HepG2 (cell line): ENCODE measurements around the gene TYMP.

ENCODE experiments used
- ISX ChIP-seq: sonication (generic); formaldehyde crosslinking; conservative IDR thresholded peaks from 2 replicates; pipeline ENCODE4 v1.5.0; 2020; ENCODE audit warnings: missing genetic modification reagents
- JARID2 ChIP-seq: sonication (generic); formaldehyde crosslinking; IDR thresholded peaks from 2 replicates; pipeline ENCODE4 v1.8.1; 2023; ENCODE audit warnings: missing genetic modification reagents, inconsistent platforms; ENCODE audit not compliant: insufficient replicate concordance
- KDM1A ChIP-seq: IDR thresholded peaks from 2 replicates; pipeline ENCODE4 v1.6.1; 2016; ENCODE audit warnings: missing compliant biosample characterization
- LCORL ChIP-seq, 2 experiments: fragments of 450-650 bp in 1 of 2; sonication (generic) in 1 of 2; formaldehyde crosslinking in 1 of 2; IDR thresholded peaks; 2 replicates each; pipeline versions ENCODE4 v1.5.0 to v1.6.1; 2017 to 2020; ENCODE audit warnings: antibody characterized with exemption in 1 of 2, missing genetic modification reagents in 1 of 2
- NFIC ChIP-seq: IDR thresholded peaks from 2 replicates; pipeline ENCODE4 v1.6.1; 2012; ENCODE audit warnings: mild to moderate bottlenecking, low read length, inconsistent platforms
- NONO ChIP-seq, 2 experiments: fragments of 450-650 bp in 1 of 2; sonication (generic) in 1 of 2; formaldehyde crosslinking in 1 of 2; IDR thresholded peaks in 1 of 2; conservative IDR thresholded peaks in 1 of 2; 2 replicates each; pipeline versions ENCODE4 v1.6.1 to v1.8.0; 2017 to 2022; ENCODE audit warnings: mild to moderate bottlenecking in 1 of 2, missing genetic modification reagents in 1 of 2, moderate library complexity in 1 of 2
- PRDM10 ChIP-seq: sonication (generic); formaldehyde crosslinking; IDR thresholded peaks from 2 replicates; pipeline ENCODE4 v1.4.0; 2020; ENCODE audit warnings: low read depth, missing genetic modification reagents
- TBP ChIP-seq: sonication (generic); formaldehyde crosslinking; IDR thresholded peaks from 2 replicates; pipeline ENCODE4 v1.5.0; 2020; ENCODE audit warnings: missing genetic modification reagents
- ZNF224 ChIP-seq: sonication (generic); formaldehyde crosslinking; IDR thresholded peaks from 2 replicates; pipeline ENCODE4 v1.5.0; 2020; ENCODE audit warnings: mild to moderate bottlenecking, missing genetic modification reagents
- ZNF253 ChIP-seq: sonication (generic); formaldehyde crosslinking; IDR thresholded peaks from 2 replicates; pipeline ENCODE4 v1.8.0; 2022; ENCODE audit warnings: mild to moderate bottlenecking, missing genetic modification reagents, borderline replicate concordance
- ZSCAN25 ChIP-seq: sonication (generic); formaldehyde crosslinking; IDR thresholded peaks from 2 replicates; pipeline ENCODE4 v1.8.0; 2022; ENCODE audit warnings: mild to moderate bottlenecking, missing genetic modification reagents

- no peak for TF ChIP-seq LCORL (IDR thresholded peaks at IDR 0.05)
- TF ChIP-seq LCORL (CRISPR knock-in tag; IDR thresholded peaks at IDR 0.05): no peak
- no peak for TF ChIP-seq ISX
- TF ChIP-seq ZSCAN25 (CRISPR knock-in tag): no peak
- no peak for TF ChIP-seq PRDM10 (CRISPR knock-in tag)
- TF ChIP-seq JARID2 (CRISPR knock-in tag): no peak
- no peak for TF ChIP-seq TBP (CRISPR knock-in tag)
- no peak for TF ChIP-seq NONO (IDR thresholded peaks at IDR 0.05)
- TF ChIP-seq NONO (CRISPR knock-in tag; conservative IDR thresholded peaks at IDR 0.05): no peak
- no peak for TF ChIP-seq NFIC
- TF ChIP-seq ZNF253: no peak
- no peak for TF ChIP-seq ZNF224 (CRISPR knock-in tag)
- TF ChIP-seq KDM1A (CRISPR knock-in tag): no peak
Observed at GRCh38 chr22:50489363-50490243, 40.2 kb downstream of the TYMP start.
